Pancreas (tissue), 10 donors: ENCODE results near the gene HPN. TPM values are rescaled to one million over a fixed set of nuclear protein-coding genes. Genes with fewer than 3 reads are reported as not detected.

Source experiments
- ATAC-seq, 4 donors: fragments of 200-7000 bp; cut with Tn5 transposase; one replicate each; pipeline versions ENCODE4 v1.8.0 to v1.9.1; 2020; ENCODE audit warnings: mild to moderate bottlenecking in 4 of 4, moderate library complexity in 4 of 4
- DNase-seq, 6 donors: peaks; one replicate each; pipeline ENCODE4 v3.0.0-alpha.2; 2020
- FAIRE-seq: peaks from 2 replicates; lab custom pipeline; 2012; peaks lifted over from hg19 to GRCh38; lab: Jason Lieb, UNC
- H3K27ac ChIP-seq, 4 donors: fragments of 200-600 bp; sonication (generic); 1 replicate in 3 of 4; 2 replicates in 1 of 4; pipeline versions ENCODE4 v1.5.0 to v1.8.0; 2020
- H3K27me3 ChIP-seq, 4 donors: fragments of 200-600 bp; one replicate each; pipeline ENCODE4 v1.8.0; 2021
- H3K36me3 ChIP-seq, 3 donors: fragments of 200-600 bp; sonication (generic) in 1 of 3; one replicate each; pipeline versions ENCODE4 v1.5.0 to v1.8.0; 2020 to 2021
- H3K4me1 ChIP-seq, 3 donors: fragments of 200-600 bp; one replicate each; pipeline ENCODE4 v1.8.0; 2021
- H3K4me3 ChIP-seq, 4 donors: fragments of 200-600 bp; sonication (generic) in 2 of 4; one replicate each; pipeline versions ENCODE4 v1.5.0 to v1.8.0; 2020 to 2021
- H3K9me3 ChIP-seq, 4 donors: fragments of 200-600 bp; one replicate each; pipeline ENCODE4 v1.8.0; 2021
- WGBS, 2 donors: extraction: QIAGEN DNeasy Blood & Tissue Kit; methylation state at CpG; one replicate each; pipeline ENCODE4 v1.1.7; 2013; 5-methylcytosine and 5-hydroxymethylcytosine counted together
- intact Hi-C, 3 donors: fragments of 100-400 bp; cut with DNase I; formaldehyde crosslinking; loops; one replicate each; pipeline versions ENCODE4 v1.11.1 to v1.14.2; 2022
- polyA plus RNA-seq, 2 donors: library from polyadenylated mRNA; stranded (reverse); fragments of 200-250 nt; gene quantifications; one replicate each; pipeline ENCODE4 v1.2.3, GENCODE V29; 2013
- total RNA-seq, 6 donors: library from RNA; stranded (reverse); fragmentation: NEBNext Ultra II Directional in 4 of 6; extraction: Animal tissue kit (Norgen Biotek cat#: 25700) in 4 of 6; gene quantifications; one replicate each; pipeline versions ENCODE4 v1.2.1 to v1.2.4, GENCODE V29; 2021 to 2023
- TF ChIP-seq, protein P1 (sequence below), 4 donors: fragments of 200-600 bp; sonication (generic) in 3 of 4; IDR thresholded peaks; one replicate each; pipeline versions ENCODE4 v1.5.0 to v1.8.0; 2021; ENCODE audit warnings: antibody characterized with exemption in 4 of 4
- donor health status: healthy with polysubstance abuse.
- donor health status: DM: no; HTN: no; CAD: no; lungs with moderate emphysema.
- donor health status: DM: no; HTN: no; CAD: no.
- donor health status: control.
- donor health status: control.
- donor health status: Bipolar disorder and iron deficiency.
- donor health status: DM: yes; HTN: yes; CAD: no.
- donor health status: DM: no; HTN: no; CAD: no.
- donor health status: DM: no; HTN: no; CAD: no.
- donor health status: DM: yes; HTN: yes; CAD: no.

HPN gene
- total and polyA plus RNA-seq, 8 donors = 93.0 to 238 (median 124) TPM

DNA sequence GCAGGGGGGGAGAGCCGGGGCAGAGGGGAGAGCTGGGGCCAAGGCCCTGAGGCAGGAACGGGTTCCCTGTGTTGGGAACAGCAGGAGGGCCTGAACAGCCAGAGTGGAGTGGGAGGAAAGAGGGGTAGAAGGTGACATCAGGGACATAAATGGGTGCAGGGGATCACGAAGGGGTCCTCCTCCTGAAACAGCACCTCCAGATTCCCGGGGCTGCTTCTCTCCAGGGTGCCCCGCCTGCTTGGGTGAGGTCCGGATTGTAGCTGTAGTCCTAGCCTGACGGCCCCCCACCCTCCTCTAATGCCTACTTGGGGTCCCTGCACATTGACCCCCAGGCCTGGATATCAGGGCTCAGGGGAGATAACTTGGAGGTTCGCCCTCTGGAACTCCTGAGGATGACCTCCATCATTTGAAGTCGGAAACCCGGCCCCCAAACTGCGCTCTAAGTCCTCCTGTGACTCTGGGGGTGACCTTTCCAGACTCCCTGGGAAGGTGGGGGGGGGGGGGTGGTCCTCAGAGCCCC is 11.7 kb upstream of the HPN start:
- intact Hi-C loops = no loop called here
- Histone ChIP-seq H3K4me3 (peak overlapping the region in 2 of 4 donors; percentile 35 to 44), H3K36me3 (peaks cover 0 to 3% (median 0%) of the 10 kb centered on the region in 3 donors), H3K27me3 (no peaks in the 10 kb centered on the region), H3K4me1 (peaks cover 0 to 4% (median 0%) of the 10 kb centered on the region in 3 donors), H3K9me3 (no peaks in the 10 kb centered on the region), H3K27ac (no peak overlapping the region)
- ATAC-seq (peak; percentile 2 to 22 (median 12)), FAIRE-seq (no peak), DNase-seq (peak in 1 of 6 donors; percentile 33)
- WGBS, 2 donors = 16 to 24% methylated on average over 11 of the region's 11 CpGs
- TF ChIP-seq, protein P1, sequence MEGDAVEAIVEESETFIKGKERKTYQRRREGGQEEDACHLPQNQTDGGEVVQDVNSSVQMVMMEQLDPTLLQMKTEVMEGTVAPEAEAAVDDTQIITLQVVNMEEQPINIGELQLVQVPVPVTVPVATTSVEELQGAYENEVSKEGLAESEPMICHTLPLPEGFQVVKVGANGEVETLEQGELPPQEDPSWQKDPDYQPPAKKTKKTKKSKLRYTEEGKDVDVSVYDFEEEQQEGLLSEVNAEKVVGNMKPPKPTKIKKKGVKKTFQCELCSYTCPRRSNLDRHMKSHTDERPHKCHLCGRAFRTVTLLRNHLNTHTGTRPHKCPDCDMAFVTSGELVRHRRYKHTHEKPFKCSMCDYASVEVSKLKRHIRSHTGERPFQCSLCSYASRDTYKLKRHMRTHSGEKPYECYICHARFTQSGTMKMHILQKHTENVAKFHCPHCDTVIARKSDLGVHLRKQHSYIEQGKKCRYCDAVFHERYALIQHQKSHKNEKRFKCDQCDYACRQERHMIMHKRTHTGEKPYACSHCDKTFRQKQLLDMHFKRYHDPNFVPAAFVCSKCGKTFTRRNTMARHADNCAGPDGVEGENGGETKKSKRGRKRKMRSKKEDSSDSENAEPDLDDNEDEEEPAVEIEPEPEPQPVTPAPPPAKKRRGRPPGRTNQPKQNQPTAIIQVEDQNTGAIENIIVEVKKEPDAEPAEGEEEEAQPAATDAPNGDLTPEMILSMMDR (IDR thresholded peaks at IDR 0.05) = no peak

DNA sequence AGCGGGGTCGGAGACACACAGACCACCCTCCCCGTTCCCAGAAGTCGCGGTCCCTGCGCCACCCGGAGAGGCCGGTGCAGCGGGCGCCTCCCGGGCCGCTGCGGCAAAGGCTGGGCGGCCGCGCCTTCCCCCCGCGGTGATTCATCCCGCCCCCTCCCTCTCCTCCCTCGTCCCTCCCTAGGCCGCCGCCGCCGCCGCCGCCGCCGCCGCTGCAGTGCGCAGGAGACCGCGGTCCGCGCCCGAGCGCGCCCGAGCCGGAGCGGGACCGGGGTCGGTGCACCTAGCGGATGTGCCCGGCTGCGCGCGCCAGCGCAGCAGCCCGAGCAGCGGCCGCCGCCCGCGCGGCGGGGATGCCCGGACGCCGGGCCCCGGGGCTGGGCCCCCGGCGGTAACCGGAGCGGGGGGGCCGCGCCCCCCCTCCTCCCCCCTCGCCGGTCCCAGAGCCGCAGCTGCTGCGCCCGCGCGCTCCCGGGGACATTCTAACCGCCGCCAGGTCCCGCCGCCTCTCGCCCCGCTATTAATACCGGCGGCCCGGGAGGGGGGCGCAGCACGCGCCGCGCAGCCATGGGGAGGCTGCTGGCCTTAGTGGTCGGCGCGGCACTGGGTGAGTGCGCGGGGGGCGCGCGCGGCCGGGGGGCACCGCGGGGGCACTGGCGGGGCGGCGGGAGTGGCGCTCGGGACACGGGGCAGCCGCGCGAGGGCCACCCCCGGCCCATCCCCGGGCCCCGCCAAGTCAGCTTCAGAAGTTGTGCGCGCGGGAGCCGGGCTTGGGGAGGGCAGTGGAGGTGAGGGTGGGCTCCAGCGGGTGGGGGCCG is 11.1 kb upstream of the HPN start, which contains the start of gene SCN1B:
Gene SCN1B (plus strand): TSS at position 214 of the 815 bp plus-strand sequence. CDS start 351 bp downstream, at position 565.
- peak within 1 kb of the TSS in 3 of 4 donors; percentile 18 to 44 (median 35) for H3K4me3 ChIP-seq
- ATAC-seq (peak; percentile 80 to 86 (median 82)), DNase-seq (peak in 5 of 6 donors; percentile 59 to 89 (median 77)), FAIRE-seq (no peak)
- no peaks in the 10 kb centered on the region for H3K27me3 ChIP-seq
- intact Hi-C loops = no loop called here
- H3K4me1 ChIP-seq = peaks cover 0 to 4% (median 0%) of the 10 kb centered on the region in 3 donors
- H3K9me3 ChIP-seq = no peaks in the 10 kb centered on the region
- TF ChIP-seq, protein P1 (IDR thresholded peaks at IDR 0.05) = no peak
- no peaks in the 10 kb centered on the region for H3K36me3 ChIP-seq
- WGBS, 2 donors = 1% methylated on average over 37 to 118 of the region's 118 CpGs
- H3K27ac ChIP-seq = no peak within 1 kb of the TSS

DNA sequence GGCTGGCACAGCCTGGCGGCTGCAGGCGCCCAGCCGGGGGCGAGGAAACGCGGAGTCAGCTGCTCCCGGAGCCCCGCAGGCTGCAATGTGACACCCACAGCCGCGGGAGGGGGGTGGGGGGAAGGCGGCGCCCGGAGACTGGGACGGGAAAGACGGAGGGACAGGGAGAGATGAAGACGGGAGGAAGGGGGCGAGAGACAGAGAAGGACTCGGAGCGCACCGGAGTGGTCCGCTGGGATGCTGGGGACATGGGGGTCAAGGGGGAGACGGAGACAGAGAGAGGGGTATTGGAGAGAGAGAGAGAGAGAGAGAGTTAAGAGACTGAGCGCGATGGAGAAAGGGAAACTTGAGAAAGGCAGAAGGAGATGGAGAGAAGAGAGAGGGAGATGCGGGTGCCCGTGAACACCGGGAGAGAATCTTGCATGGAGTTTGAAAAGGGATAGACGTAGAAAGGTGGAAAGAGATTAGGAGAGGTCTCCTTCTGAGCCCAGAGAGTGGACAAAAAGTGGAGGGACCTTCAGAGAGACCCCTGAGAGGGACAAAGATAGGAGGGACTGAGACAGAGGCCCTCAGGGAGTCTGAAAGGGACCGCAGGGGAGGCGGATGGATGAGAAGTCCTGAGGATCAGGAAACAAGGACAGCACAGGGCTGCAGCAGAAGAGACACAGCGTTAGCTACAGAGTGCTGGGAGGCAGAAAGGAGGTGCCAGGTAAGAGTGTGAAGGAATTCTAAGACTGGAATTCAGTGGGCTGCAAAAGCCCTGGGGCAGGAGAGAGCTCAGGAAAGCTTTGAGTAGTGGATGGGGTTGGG is 10.2 kb upstream of the HPN start:
- no peak for FAIRE-seq
- intact Hi-C loops = no loop called here
- peak in 1 of 6 donors; percentile 53 for DNase-seq
- H3K27ac ChIP-seq = no peak overlapping the region
- H3K4me3 ChIP-seq = peak overlapping the region in 3 of 4 donors; percentile 18 to 44 (median 35)
- ATAC-seq = peak in 2 of 4 donors; percentile 4 to 13
- H3K36me3 ChIP-seq = no peaks in the 10 kb centered on the region
- H3K27me3 ChIP-seq = no peaks in the 10 kb centered on the region
- H3K4me1 ChIP-seq = peaks cover 0 to 4% (median 0%) of the 10 kb centered on the region in 3 donors
- WGBS, 2 donors = 14% methylated on average over 31 of the region's 31 CpGs
- no peaks in the 10 kb centered on the region for H3K9me3 ChIP-seq
- TF ChIP-seq, protein P1 (IDR thresholded peaks at IDR 0.05) = no peak

DNA sequence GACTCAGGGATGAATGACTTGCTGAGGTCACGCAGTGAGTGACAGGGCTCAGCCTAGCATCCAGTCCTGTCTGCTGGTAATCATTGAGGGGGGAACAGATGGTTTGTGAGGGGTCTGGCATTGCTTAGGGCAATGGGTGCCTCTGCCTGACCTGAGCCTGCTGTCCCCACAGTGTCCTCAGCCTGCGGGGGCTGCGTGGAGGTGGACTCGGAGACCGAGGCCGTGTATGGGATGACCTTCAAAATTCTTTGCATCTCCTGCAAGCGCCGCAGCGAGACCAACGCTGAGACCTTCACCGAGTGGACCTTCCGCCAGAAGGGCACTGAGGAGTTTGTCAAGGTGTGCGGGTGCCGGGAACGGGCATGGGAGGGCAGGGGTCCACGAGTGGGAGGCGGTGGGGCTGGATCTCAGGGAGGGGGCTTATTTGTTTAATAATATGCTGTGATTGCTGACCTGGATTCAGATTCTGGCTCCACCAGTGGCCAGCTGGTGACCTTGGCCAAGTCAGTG is 9.1 kb upstream of the HPN start:
- H3K4me3 ChIP-seq = no peak overlapping the region
- H3K4me1 ChIP-seq = peaks cover 0 to 4% (median 0%) of the 10 kb centered on the region in 3 donors
- no peaks in the 10 kb centered on the region for H3K36me3 ChIP-seq
- no peak for ATAC-seq
- FAIRE-seq = no peak
- H3K9me3 ChIP-seq = no peaks in the 10 kb centered on the region
- WGBS, 2 donors = 86 to 90% methylated on average over 17 of the region's 17 CpGs
- H3K27me3 ChIP-seq = no peaks in the 10 kb centered on the region
- TF ChIP-seq, protein P1 (IDR thresholded peaks at IDR 0.05) = no peak
- intact Hi-C loops = no loop called here
- no peak overlapping the region for H3K27ac ChIP-seq
- DNase-seq = no peak
